Measurements from ENCODE around the gene PPP3CB. TPM values are rescaled to one million over a fixed set of nuclear protein-coding genes. Genes with fewer than 3 reads are reported as not detected.
A peak's percentile ranks its signal among the peaks of the same experiment; 100 is the strongest.

The PPP3CB gene
- 47.1 TPM for total RNA-seq

DNA sequence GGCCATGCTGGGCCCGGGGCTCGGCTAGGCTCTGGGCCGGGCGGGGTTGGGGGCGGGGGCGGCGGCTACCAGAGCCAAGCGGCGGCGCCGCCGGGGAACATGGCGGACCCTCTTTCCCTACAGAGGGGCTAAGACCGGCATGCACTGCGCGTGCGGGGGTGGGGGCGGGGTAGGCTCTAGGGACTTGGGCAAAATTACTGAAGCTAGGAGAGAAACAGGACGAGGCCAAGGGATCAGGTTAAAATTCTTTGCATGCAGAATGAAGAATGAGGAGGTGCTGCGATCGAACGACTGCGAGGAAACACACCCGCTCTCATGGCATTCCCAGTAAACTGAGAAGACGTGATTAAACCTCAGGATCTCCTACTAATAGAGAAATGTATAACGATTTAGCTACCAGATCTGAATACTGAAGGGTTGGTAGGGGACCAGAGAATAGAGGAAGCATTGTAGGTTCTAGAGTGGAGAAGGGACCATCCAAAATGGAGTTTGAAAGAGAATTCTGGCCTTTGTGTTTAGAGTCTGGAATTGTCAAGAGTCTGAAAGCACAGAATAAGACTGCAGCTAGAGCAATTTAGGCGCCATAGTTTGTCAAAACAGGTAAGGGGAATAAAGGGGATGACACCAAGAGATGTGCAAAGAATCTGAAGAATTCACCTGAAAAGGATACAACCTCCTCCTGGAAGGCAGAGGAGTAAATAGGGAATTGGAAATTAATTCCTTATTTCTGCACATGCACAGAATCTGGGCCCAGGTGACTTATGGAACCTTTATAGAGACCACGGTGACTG is at the start of gene PPP3CB:
PPP3CB (minus strand) TSS at position 141 of the 791 bp plus-strand sequence; CDS start at position 6, 135 bp downstream.
- DNase-seq (ENCODE audit: low spot score): peak; percentile 94

- no peak for DNase-seq (ENCODE audit: low spot score)
Measured at GRCh38 chr10:73545357-73545756, 49.5 kb upstream of the PPP3CB start.

GRCh38 chr10:73537709-73538108 is 41.9 kb upstream of the PPP3CB start:
- DNase-seq (ENCODE audit: low spot score): no peak

GRCh38 chr10:73537288-73537687 is 41.5 kb upstream of the PPP3CB start:
- DNase-seq (ENCODE audit: low spot score): no peak

- no peak for DNase-seq (ENCODE audit: low spot score)
Measured at GRCh38 chr10:73534857-73535256, 39.0 kb upstream of the PPP3CB start.

DNA sequence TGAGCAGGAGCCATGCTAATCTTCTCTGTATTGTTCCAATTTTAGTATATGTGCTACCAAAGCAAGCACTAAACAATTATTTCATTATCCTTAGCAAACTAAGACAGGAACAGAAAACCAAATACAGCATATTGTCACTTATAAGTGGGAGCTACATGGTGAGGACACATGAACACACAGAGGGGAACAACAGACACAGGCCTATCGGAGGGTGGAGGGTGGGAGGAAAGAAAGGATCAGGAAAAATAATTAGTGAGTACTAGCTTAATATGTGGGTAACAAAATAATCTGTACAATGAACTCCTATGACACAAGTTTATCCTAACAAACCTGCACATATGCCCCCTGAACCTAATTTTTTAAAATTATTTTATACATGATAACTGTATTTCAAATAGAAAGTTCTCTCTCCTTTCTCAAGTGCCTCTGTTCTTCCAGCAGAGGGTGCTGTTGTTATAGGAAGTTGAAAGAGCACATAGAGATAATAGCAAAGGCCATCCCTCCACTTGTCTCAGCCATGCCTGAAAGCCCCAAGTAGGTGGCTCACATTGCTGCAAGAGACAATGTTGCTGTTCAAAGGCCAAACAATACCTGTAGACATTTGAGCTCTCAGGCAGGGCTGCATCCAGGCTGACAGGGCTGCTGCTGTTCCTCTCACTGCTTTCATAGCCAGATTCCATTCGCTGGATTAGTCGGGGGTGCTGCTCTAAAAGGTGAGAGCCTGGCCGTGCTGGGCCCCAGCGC is 33.4 kb upstream of the PPP3CB start:
- DNase-seq (ENCODE audit: low spot score): peak; percentile 50

DNA sequence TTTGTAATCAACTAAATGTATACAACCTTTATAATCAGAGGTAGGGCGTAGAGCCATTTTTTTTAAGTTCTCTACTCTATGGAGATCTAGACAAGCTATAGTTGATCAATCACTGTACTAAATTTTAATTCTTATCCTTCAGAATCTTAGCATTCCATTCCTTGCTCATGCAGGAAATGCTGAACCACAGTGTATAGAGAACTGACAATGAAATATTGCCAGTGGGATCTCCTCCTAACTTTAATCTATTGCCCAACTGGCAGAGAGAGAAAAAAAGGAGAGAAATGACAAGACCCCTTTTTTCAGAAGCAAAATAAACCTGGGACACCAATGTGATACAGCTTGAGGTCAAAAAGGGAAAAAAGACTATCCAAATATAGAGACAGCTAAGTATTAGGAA is 26.4 kb upstream of the PPP3CB start:
- DNase-seq (ENCODE audit: low spot score): no peak

DNA sequence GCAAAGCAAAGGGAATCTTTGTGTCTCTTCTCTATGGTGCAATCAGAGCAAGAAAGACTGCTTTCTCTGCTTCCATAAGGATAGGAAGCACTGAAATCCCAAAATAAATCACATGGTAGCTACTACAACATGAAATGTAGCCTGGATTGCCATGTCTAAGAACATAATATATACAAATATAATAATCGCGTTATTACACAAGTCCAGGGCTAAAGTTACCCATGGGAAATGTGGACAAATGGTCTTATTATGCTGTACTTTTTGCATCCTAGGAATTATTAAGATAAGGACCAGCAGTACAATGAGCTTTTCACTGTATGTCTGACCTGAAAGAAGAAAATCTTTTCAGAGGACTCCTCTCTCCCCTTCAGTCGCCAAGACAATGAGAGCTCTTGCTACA is 23.5 kb upstream of the PPP3CB start:
- DNase-seq (ENCODE audit: low spot score): no peak

GRCh38 chr10:73517166-73517888 is 21.5 kb upstream of the PPP3CB start:
- DNase-seq (ENCODE audit: low spot score): no peak

GRCh38 chr10:73512207-73512743 is 16.5 kb upstream of the PPP3CB start:
- no peak for DNase-seq (ENCODE audit: low spot score)

GRCh38 chr10:73509695-73510094 is 13.9 kb upstream of the PPP3CB start:
- no peak for DNase-seq (ENCODE audit: low spot score)

DNA sequence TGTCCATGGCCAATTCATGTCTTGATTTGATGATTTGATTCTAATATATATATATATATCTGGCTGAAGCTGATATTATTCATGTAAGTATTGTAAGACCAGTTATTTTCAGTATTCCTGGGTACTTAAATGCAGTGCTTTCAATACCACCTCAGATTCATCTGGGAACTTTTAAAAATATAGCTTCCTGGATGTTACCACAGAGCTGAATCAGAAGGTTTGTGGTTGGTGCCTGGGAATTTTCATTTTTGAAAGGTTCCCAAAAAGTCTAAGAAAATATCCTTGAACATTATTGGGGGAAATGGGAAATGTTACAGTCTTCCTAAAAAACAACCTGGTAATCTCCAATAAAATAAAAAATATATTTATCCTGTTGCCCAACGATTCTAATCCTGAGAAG is 10.7 kb upstream of the PPP3CB start:
- DNase-seq (ENCODE audit: low spot score): no peak

DNA sequence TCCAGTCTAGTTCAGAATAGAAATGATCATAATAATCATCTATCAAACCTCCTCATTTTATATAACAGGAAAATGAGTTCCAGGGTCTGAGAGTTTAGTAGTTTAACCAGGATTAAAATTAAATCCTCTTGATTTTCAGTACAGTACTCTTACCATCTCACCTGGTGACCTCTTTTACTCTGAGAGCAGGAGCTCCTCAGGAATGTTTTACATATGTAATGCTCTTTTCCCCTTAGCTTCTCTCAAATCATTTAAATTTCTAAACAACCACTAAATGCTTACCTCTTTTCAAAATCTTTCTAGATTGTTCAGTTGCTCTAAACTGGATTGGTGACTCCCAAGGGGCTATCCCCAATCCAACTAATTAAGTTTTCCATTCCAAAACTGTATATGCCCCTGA is 10.2 kb upstream of the PPP3CB start:
- no peak for DNase-seq (ENCODE audit: low spot score)

GRCh38 chr10:73503037-73503436 is 7.2 kb upstream of the PPP3CB start:
- no peak for DNase-seq (ENCODE audit: low spot score)

GRCh38 chr10:73501651-73502050 is 5.8 kb upstream of the PPP3CB start:
- no peak for DNase-seq (ENCODE audit: low spot score)

DNA sequence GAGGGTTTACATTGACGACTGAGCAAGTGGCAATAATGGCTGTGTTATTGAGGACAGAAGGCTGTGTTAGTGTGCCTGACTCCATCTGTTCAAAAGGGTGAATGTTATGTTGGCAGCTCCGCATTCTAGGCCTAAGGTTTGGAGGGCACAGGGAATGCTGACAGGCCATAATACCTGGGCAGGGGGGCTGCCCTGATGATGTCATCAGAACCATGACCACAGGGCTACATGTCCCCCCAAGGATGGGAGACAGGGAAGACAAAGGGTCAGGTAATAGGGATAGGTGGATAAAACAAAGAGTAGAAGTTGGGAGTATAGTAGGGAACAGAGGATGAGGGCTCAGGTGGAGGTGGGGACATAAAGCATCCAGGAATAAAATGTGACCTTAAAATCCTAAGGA is 1.8 kb upstream of the PPP3CB start:
- DNase-seq (ENCODE audit: low spot score): no peak

DNA sequence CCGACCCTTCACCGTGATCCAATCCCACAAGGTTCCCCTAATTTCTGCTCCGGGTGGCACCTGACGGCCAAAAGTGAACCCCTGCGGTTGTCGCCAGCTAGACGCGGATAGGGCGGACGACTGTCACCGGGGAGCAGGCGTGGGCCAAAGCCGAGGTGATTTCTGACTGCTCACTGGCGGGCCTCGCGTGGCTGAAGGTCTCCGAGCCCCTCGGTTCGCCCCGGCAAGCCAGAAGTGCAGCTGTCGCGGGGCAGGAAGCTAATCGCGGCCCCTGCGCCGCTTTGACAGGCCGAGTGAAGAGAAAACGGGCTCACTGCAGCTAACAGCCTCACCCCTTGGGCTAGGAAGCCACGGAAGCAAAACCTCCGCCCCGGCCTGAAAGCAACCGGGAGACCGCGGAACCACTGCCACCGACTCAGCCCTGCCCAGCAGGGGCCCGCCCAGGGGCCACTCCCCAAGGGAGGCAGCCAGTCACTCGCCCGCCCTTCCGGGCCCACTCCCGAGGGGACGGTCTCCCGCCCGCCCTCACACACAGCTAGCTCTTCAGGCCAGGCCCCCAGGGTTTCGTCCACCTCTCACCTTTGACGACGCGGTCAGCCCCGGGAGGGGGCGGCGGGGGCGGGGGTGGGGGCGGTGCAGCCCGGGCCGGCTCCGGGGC is 469 bp downstream of the PPP3CB start:
- DNase-seq (ENCODE audit: low spot score): peak; percentile 92

DNA sequence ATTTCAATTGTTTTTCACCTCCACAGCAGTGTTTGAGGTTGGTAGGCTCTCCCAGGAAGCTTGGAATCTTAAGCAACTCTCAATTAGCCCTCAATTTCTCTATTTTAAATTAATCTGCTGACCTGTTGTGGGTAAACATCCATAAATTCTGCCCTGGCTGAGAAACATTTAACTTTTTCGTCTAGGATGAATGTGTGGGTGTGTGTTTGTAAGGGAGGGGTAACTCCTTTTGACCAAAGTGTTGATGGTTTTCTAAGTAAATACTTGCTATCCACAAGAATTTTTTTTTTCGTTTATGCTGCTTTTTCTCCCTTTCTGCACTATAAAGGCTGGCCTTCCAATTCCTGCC is 973 bp downstream of the PPP3CB start:
- no peak for DNase-seq (ENCODE audit: low spot score)

- DNase-seq (ENCODE audit: low spot score): no peak
Measured at GRCh38 chr10:73494213-73494612, 1.6 kb downstream of the PPP3CB start.

GRCh38 chr10:73493781-73494180 is 2.0 kb downstream of the PPP3CB start:
- DNase-seq (ENCODE audit: low spot score): no peak

DNA sequence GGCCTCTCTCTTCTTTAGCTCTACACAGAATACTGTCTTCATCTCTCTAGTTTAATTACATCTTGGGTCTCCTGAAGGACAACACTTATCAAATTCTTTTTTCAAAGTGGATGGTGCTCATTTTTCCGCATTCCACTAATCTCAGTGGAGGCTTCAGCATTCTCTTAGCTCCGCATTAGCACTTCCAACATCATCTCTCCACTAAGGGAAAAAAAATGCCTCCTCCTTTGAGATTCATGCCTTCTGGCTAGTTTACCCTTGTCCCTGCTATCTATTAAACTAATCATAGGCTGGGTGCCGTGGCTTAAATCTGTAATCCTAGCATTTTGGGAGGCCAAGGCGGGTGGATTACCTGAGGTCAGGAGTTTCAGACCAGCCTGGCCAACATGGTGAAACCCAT is 9.2 kb downstream of the PPP3CB start:
- DNase-seq (ENCODE audit: low spot score): no peak

- DNase-seq (ENCODE audit: low spot score): no peak
Measured at GRCh38 chr10:73485320-73485719, 10.5 kb downstream of the PPP3CB start.
